Occipital lobe (tissue), 2 donors: Measurements from ENCODE around the gene ITGA2B. TPM values are rescaled to one million over a fixed set of nuclear protein-coding genes. Genes with fewer than 3 reads are reported as not detected.
A peak's percentile ranks its signal among the peaks of the same experiment; 100 is the strongest.
"Not testable (repeated sequence)": the region's sequence is repeated elsewhere in the genome, so short reads cannot be mapped to it uniquely, and the experiment has no call there.

Experiments used
- DNase-seq: peaks from one replicate; lab custom pipeline; 2025; lab: John Stamatoyannopoulos, UW
- total RNA-seq: library from RNA; depleted of rRNA; stranded (reverse); fragments of >200 nt; gene quantifications from one replicate; pipeline ENCODE4 v1.2.3, GENCODE V29; 2014

Gene ITGA2B
- total RNA-seq, 1 donor from 2014 or later, result 0.78 TPM

DNA sequence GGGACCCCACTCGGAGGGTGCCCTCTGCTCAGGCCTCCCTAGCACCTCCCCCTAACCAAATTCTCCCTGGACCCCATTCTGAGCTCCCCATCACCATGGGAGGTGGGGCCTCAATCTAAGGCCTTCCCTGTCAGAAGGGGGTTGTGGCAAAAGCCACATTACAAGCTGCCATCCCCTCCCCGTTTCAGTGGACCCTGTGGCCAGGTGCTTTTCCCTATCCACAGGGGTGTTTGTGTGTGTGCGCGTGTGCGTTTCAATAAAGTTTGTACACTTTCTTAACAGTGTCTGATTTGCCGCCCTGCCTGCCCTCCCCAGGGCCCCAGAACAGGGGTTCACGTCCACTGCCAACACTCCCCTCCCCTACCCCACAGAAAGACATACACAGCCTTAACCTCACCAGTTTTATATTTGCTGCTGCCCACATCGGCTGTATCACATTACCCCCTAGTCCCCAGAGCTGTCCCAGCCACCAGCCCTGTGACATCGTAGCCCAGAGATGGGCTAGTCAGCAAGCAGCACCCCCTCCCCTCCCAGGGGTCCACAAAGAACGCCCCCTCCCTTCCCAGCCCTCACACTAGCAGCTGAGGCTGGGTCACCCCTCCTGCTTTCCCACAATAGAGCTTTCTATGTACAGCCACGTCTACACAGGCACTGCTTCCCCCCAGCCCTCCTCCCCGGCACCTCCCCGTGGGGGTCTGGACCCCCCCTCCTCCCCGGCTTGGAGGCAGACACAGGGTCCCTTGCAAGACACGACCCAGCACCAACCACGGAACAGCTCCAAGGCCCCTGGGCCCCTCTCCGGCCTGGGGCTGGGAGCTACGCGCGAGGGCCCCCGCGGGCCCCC is 36.4 kb downstream of the ITGA2B start:
- DNase-seq, result no peak

DNA sequence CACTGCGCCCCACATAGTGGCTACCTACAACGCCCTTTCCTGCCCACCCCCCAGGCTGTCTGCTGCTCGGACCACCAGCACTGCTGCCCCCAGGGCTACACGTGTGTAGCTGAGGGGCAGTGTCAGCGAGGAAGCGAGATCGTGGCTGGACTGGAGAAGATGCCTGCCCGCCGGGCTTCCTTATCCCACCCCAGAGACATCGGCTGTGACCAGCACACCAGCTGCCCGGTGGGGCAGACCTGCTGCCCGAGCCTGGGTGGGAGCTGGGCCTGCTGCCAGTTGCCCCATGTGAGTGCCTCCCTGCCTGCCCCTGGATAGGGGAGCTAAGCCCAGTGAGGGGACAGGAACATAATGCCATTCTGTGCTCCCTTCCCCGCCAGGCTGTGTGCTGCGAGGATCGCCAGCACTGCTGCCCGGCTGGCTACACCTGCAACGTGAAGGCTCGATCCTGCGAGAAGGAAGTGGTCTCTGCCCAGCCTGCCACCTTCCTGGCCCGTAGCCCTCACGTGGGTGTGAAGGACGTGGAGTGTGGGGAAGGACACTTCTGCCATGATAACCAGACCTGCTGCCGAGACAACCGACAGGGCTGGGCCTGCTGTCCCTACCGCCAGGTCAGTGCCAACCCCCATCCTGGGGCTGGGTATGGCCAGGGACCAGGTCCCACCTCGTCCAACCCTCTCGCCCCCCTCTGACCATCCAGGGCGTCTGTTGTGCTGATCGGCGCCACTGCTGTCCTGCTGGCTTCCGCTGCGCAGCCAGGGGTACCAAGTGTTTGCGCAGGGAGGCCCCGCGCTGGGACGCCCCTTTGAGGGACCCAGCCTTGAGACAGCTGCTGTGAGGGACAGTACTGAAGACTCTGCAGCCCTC is 37.3 kb downstream of the ITGA2B start:
- DNase-seq, result no peak

DNA sequence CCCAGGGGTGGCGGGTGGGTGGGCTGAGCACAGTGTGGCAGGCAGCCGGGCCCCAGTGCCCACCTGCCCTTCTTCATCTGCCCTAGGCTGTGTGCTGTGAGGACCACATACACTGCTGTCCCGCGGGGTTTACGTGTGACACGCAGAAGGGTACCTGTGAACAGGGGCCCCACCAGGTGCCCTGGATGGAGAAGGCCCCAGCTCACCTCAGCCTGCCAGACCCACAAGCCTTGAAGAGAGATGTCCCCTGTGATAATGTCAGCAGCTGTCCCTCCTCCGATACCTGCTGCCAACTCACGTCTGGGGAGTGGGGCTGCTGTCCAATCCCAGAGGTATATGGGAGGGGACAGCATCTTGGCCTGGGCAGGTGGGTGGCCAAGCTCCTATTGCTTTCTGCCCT is 38.0 kb downstream of the ITGA2B start:
- no peak for DNase-seq

DNA sequence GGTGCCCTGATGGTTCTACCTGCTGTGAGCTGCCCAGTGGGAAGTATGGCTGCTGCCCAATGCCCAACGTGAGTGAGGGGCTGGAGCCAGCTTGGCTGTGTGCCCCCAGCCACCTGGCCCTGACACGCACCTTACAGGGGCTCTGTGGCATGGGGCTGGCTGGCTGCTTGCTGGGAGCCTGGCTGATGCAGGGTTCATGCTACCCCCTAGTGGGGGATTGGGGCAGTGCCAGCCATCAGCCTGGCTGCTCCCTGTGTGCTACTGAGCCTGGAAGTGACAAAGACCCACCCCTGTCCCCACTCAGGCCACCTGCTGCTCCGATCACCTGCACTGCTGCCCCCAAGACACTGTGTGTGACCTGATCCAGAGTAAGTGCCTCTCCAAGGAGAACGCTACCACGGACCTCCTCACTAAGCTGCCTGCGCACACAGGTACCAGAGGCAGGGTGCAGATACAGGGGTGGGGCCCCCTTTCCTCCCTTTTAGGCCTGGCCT is 38.7 kb downstream of the ITGA2B start:
- peak; percentile 47 for DNase-seq

DNA sequence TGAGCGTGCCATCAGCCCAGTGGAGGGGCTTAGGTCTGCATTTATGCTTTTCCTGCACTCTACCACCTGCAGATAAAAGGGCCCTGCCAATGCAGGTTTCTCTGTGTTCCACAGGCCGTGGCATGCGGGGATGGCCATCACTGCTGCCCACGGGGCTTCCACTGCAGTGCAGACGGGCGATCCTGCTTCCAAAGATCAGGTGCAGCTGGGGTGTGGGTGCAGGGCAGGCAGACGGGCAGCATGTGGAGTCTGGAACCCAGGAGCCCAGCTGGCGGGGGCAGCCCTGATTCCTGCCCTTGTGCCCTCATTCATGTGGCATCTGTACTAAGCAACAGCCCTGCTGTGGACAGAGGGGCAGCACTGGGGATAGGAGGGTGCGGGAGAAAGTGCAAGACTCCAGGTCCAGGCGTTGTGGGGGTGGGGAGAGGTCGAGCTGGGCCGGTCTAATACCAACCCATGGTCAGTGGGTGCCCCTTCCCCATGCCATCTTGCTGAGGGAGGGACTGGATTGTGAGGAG is 39.8 kb downstream of the ITGA2B start:
- DNase-seq, result no peak

DNA sequence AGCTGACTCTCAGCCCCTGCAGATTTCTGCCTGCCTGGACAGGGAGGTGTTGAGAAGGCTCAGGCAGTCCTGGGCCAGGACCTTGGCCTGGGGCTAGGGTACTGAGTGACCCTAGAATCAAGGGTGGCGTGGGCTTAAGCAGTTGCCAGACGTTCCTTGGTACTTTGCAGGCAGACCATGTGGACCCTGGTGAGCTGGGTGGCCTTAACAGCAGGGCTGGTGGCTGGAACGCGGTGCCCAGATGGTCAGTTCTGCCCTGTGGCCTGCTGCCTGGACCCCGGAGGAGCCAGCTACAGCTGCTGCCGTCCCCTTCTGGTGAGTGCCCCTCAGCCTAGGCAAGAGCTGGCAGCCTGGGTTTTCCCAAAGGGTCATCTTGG is 40.5 kb downstream of the ITGA2B start:
- DNase-seq, result no peak

DNA sequence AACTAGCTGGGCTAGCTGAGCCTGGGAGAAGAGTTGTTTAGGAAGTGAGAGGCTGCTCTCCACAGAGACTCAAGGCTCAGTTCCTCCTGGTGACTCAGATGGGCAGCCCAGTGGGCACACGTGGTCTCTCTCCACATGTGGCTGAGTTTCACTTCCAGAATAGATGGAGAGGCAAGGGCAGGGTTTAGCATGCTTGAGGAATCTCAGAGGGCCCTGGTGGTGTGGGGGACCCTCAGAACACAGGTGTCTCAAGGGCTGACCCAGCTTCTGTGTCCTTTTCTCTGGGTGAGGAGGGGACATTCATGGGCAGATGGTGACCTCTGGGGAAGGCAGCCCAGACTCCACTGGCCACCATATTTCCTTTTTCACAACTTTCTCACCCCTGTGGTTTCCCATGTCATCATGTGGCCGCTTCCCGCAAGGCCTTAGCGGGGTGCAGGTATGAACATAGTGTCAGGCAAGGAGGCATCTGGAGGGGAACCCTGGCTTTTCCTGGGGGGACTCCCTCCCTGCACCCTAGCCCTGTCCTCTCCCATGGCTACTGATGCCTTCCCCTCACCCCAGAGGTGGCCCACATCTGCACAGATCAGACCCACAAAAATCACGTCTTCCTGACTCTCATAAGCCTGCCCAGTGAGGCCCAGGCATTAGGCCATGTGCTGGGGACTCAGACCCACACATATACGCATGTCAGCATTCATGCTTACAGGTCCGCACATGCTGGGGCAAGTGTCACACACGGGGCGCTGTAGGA is 41.0 kb downstream of the ITGA2B start:
- no peak for DNase-seq

DNA sequence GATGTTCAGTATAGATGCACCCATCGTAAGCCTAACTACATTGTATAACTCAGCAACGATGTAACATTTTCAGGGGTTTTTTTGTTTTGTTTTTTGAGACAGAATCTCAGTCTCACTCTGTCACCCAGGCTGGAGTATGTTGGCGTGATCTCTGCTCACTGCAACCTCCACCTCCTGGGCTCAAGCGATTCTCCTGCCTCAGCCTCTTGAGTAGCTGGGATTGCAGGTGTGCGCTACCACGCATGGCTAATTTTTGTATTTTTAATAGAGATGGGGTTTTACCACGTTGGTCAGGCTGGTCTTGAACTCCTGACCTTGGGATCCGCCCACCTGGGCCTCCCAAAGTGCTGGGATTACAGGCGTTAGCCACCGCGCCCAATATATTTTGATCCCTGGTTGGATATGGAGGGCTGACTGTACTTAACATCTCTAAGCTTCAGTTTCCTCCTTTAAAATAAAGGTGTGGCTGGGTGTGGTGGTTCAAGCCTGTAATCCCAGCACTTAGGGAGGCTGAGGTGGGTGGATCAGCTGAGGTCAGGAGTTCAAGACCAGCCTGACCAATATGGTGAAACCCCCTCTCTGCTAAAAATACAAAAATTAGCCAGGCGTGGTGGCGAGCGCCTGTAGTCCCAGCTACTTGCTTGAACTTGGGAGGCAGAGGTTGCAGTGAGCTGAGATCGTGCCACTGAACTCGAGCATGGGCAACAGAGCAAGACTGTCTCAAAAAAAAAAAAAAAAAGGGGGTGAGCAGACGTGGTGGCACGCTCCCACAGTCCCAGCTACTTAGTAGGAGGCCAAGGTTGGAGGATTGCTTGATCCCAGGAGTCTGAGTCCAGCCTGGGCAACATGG is 42.0 kb downstream of the ITGA2B start:
- DNase-seq, result not testable (repeated sequence)

DNA sequence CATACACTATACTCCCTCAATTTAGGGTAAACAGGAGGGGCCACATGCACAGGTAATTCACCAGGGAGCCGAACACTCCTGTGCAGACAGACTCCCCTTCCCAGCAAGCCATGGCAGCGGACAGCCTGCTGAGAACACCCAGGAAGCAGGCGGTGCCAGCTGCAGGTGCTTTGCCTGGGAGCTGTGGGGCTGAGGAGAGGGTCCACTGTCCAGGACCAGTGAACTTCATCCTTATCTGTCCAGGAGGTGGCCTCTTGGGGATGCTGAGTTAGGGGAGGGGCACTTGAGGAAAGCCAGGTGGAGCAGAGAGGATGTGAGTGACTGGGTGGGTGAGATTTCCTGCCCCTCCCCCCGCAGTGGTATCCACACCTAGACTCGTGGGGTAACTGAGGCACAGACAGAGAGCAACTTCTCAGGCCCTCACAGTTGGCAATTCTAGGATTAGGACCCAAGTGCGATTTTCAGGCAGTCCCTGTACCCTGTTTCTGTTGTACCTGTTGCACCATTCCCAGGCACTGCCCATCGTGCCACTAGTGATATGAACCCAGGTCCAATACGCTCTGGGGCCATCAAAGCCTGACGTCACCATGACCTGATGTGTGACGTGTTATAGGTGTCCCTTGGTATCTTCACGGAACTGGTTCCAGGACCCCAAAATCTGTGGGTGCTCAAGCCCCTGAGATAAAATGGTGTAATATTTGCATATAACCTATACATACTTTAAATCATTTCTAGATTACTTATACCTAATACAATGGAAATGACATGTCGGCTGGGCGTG is 43.2 kb downstream of the ITGA2B start:
- no peak for DNase-seq

DNA sequence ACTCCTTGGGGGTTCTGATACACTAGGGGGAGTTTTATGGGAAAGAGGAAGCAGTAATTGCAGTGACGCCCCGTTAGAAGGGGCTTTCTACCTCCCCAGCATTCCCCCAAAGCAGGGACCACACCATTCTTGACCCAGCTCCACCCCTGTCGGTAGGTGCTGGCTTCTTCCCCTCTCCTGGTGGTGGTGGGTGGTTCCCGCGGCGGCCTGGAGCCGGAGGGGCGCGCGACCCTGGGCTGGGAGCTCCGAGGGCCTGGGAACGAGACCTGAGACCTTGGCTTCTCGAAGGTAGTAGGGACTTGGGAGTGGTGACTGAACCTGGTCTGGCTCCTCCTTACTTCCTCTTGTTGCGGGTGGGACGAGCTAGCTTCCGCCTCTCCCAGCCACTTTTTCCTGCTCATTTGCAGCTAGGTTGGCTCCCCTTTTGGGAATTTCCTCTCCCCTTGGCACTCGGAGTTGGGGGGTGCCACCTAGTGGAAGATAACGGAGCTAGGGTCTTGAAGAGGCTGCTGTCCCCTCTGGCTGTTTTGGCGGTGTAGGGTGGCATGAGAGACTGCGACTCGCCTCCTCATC is 43.9 kb downstream of the ITGA2B start:
- DNase-seq, result peak; percentile 62

DNA sequence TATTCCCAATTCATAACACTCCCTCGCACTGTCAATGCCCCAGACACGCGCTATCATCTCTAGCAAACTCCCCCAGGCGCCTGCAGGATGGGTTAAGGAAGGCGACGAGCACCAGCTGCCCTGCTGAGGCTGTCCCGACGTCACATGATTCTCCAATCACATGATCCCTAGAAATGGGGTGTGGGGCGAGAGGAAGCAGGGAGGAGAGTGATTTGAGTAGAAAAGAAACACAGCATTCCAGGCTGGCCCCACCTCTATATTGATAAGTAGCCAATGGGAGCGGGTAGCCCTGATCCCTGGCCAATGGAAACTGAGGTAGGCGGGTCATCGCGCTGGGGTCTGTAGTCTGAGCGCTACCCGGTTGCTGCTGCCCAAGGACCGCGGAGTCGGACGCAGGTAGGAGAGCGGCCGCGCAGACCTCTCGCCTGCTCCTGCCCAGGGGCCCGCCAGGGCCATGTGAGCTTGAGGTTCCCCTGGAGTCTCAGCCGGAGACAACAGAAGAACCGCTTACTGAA is 44.5 kb downstream of the ITGA2B start, which contains the start of gene GRN:
GRN (plus strand) TSS at position 364 of the 515 bp plus-strand sequence. CDS start 3,863 bp downstream, outside the sequence.
- peak; percentile 98 for DNase-seq

DNA sequence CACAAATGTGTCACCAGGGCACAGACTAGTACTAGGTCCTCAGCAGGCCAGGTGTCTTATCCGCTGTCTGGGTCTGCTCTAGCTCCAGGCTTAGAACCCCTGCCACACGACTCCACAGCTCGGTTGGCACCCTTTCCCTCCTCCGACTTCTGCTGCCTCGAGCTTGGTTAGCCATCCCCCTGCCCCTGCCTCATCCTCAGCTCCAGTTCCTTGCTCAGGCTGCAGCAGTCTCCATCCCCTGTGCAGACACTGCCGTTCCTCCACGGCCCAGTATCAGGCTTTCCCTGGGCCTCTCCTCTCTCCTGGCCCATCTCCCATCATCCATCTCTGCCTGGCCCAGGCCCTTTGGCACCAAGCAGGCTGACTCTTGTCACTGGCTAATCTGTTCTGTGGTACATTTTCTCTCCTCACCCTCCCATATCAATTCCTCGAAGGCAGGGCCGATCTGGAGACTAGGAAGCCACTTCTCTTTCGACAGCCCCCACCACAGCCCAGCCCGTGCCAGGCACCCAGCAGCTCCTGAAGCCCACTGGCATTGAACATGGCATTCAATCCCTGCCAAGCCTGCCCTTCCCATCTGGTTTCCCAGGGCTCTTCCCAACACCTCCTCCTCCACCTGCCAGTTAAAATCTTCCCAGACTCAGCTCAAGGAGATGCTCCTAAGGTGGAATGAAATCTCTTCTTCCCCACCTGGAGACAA is 45.8 kb downstream of the ITGA2B start:
- DNase-seq, result no peak

DNA sequence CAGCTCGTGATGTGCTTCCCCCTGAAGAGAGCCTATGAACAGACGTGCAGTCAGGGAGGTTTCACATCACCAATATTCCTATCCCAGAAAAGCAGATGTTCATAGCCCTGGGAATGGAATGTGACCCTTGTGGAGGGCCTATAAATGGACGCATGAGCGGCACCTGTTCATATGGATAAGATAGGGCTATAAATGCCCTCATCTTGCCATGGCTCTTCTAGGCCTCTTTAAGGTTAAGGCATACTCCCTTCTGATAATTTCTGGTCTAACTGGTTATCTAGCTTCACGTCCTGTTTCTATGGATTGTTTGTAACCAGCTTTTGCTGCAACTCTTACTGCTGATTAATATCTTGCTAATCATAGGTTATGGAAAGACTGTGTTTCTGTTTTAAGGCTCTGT is 48.9 kb downstream of the ITGA2B start:
- not testable (repeated sequence) for DNase-seq

DNA sequence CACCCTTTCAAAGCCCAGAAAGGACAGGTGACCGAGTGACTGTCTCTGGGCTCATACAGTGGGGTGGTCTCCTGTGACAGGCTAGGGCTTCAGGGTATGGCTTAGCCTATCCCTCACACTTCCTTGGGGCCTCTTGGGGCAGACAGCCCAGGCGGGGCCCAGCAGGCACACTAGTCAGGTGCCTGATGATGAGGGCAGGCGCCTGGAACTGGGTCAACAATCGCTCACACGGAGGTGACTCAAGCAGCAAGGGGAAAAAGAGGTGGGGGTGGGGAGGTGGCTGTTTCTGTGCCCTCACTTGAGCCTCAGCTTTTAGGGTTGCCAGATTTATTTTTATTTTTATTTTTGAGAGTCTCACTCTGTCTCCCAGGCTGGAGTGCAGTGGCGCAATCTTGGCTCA is 50.7 kb downstream of the ITGA2B start:
- DNase-seq, result no peak

DNA sequence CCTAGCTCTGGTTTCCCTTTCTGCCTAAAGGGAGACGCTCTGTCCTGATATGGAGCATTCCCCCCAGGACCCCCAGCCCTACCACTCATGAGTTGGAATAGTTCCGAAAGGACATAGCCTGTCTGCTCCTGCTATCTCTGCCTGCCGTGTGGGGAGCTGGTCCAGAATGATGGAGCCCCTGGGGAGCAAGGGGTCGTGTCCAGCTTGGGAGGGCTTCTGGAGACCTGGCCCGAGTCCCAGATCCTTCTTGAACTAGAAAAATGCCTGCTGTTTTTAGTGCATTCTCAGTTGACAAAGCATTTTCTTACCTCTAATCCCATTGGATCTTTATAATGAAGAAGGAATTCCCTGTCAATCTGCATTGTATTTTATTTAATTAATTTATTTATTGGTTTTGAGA is 53.5 kb downstream of the ITGA2B start:
- no peak for DNase-seq

DNA sequence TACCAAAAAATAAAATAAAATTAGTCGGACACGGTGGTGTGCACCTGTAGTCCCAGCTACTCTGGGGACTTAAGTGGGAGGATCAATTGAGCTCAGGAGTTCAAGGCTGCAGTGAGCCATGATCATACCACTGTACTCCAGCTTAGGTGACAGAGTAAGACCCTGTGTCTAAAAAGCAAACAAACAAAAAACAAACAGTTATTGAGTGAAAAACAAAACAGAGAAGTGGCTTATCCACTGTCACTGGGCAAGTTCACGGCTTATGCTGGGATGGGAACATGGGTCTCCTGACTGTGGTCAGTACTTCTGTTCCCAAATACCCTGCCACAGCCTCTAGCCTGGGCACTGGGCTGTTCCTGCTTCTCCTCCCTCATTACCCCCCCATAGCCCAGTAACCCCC is 53.9 kb downstream of the ITGA2B start:
- DNase-seq, result no peak

DNA sequence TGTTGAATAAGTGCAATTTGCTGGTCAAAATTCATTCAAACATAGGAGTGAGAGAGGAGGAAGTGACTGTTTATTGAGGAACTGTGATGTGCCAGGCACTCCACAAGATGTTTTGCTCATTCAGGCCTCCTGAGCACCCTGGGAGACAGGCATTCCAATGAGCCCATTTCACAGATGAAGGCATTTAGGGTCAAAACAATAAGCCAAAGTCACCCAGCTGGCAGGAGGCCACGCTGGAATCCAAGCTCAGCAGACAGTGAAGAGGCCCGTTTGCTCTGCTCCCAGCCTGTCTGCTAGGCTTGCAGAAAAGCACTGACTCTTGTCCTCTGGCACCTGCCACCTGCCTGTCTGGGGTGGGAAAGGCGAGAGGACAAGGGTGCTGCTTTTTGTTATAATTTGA is 54.7 kb downstream of the ITGA2B start:
- DNase-seq, result no peak

DNA sequence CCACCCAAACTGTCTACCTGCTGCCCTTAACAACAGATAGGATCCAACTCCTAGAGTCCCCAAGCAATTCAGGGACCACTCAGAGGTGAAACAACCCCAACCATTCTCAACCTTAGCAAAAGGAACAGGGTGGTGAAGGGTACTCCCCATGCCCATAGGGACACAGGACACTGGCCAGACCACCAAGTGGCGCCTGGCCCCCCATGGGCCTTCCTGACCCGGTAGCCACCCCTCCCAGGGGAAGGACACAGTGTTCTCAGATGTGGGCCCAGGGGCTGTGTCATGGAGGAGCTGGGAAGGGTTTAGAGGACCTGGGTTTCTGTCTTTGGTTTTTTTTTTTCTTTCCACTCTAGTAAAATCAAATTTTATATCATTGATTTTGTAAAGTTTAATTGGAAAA is 55.1 kb downstream of the ITGA2B start:
- DNase-seq, result no peak
